ENCODE results near the gene CLIP1. TPM values are rescaled to one million over a fixed set of nuclear protein-coding genes. Genes with fewer than 3 reads are reported as not detected.
"Not testable (repeated sequence)": the region's sequence is repeated elsewhere in the genome, so short reads cannot be mapped to it uniquely, and the experiment has no call there.

CLIP1 gene
- 10 to 100 TPM; 31.7 to 43.0 (median 40.8) TPM for polyA plus RNA-seq (ENCODE audit: insufficient read length in 4 of 4)

DNA sequence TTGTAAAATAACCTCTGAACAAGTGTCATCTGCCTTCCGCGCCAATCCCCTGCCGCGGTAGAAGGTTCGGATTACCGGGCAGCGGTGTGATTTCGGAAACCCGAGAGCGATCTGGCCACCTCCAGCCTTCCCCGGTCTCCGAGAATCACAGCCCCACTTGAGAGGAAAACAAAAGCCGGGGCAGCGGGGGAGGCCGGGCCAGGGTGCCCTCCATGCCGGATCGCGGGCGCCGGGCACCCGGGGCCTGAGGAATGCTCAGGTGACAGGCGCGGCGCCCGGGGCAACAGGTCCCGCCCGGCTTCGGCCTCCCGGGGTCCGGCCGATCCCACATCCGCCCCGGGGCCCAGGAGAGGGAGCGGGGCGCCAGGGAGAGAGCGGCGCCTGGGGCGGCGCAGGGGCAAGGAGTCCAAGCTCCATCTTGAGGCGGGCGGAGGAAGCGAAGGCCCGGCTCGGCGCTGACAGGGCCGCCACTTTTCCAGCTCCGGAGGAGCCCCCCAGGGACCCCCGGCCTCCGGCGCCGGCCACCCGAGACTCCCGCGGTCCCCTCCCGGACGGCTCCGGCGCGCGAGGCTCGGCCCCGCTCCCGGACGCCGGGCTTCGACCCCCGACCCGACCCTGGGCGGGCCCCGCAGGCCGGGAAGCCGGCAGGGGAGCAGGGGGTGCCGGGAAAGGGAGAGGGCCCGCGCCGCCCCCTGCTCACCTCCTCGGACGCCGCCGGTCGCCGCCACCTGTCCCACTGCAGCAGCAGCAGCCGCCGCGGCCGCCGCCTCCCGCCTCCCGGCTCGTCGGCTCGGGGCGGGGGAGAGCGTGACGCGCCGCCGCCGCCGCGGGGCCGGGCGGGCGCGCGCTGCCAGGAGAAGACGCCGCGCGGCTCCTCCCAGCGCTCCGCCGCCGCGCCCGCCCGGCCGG lies at the start of gene CLIP1:
Gene CLIP1, minus strand, starts transcription at position 849 of the 909 bp plus-strand sequence. CDS start 42,217 bp downstream, outside the sequence.
- peak in 1 of 4 donors; percentile 38 for DNase-seq (ENCODE audit: low read depth in 4 of 4, low spot score in 3 of 4)

DNA sequence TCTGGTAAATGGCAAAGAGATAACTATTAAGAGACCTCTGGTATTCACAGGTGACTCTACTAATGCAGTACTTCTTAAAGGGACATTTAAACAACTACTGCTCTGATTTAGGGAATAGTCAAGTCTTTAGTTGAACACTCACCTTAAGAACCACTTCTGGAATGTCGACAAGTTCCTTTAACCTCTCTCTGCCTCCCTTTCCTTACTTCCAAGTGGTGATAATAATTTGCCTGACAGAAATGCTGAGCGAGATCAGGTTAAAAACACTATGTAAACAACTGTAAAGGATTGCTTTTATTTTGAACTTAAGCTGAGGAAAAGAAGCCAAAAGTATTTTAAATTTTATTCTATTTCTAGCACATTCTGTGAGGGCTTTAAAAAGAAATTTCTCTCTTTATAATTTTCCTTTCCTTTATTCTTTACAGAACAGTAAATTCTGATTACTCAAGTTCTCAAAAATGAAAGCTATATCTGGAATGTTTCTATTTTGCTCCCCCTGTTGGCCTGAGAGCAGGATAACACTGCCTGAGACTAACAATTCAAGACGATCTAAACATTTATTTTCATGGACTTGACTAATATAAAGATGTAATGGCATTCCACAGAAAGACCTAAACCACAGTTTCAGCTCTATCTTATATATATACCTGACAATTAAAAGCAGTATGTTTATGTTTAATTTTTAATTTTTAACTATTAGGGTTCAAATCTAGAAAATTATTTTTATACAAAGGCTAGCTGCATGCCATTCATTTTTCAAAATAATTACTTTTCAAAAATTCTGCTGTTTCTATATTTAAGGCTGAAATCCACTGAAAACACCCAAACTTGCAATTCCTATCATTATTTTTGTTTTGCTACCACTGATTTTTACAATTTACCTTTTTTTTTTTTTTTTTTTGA lies 49.1 kb upstream of the CLIP1 start:
- DNase-seq (ENCODE audit: low read depth in 4 of 4, low spot score in 3 of 4) = peak; percentile 29 to 50 (median 36)

DNA sequence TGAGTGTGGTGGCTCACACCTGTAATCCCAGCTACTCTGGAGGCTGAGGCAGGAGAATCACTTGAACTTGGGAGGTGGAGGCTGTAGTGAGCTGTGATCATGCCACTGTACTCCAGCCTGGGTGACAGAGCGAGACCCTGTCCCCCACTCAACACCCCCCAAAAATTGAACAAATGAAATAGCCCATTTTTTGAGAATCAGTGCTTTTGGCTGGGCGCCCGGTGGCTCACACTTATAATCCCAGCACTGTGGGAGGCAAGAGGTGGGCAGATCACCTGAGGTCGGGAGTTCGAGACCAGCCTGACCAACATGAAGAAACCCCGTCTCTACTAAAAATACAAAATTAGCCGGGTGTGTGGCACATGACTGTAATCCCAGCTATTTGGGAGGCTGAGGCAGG lies 48.1 kb upstream of the CLIP1 start:
- not testable (repeated sequence) for DNase-seq (ENCODE audit: low read depth in 4 of 4, low spot score in 3 of 4)

DNA sequence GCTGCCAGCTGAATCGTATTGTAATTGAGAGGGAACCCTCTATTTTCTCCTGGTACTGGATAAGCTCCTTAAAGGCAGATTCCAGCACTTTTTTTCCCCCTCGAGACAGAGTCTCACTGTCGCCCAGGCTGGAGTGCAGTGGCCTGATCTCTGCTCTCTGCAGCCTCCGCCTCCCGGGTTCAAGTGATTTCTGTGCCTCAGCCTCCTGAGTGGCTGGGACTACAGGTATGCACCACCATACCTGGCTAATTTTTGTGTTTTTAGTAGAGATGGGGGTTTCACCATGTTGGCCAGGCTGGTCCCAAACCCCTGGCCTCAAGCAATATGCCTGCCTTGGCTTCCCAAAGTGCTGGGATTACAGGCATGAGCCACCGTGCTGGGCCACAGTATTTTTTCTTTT lies 47.4 kb upstream of the CLIP1 start:
- not testable (repeated sequence) for DNase-seq (ENCODE audit: low read depth in 4 of 4, low spot score in 3 of 4)

DNA sequence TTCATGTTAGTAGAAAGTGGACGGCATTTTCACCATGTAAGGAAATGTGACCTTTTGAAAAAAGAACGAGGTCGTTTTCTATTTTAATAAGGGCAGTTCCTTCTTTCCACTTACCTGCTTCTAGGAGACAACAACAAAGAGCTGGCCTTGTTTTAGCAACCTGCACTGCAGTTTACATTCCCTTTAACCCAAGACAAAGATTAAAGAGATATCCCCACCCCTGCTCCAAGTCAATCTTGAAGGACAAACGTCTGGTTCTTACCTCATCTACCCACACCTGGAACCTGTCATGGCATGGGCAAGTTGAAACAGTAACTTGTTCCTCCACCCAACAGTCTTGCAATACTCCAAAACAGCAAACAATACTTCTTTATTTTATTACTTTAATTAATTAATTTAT lies 45.5 kb upstream of the CLIP1 start:
- no peak for DNase-seq (ENCODE audit: low read depth in 4 of 4, low spot score in 3 of 4)

DNA sequence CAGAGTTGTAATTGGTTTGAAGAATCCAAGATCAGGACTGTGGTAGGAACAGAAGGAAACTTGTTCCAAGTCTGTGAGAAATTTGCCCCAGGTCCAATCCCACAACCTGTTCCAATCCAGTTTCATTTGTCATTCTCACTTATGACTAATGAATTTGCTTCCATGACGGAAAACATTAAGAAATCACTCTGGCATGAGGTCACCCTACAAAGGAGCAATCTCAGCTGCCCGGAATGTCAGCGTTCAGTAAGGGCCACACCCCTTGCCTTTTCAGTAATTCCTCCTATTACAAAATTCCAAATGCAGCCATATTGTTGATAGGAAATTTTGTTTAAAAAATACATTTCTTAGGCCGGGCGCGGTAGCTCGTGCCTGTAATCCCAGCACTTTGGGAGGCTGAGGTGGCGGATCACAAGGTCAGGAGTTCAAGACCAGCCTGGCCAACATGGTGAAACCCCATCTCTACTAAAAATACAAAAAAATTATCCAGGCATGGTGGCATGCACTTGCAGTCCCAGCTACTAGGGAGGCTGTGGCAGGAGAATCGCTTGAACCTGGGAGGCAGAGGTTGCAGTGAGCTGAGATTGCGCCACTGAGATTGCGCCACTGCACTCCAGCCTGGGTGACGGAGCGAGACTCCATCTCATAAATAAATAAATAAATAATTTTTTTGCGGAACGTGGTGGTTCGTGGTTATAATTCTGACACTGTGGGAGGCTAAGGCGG lies 42.0 kb upstream of the CLIP1 start:
- not testable (repeated sequence) for DNase-seq (ENCODE audit: low read depth in 4 of 4, low spot score in 3 of 4)

DNA sequence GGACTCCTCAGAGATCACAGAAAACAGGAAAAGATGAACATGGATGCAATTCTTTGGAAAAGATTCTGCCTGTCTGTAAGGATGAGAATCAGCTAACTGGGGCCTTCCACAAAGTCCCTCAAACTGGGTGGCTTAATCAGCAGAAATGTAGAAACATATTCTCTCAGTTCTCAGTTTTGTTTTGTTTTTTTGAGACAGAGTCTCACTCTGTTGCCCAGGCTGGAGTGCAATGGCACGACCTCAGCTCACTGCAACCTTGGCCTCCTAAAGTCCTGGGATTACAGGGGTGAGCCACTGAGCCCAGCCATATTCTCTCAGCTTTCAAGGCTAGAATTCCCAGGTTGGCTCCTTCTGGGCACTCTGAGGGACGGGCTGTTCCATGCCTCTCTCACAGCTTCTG lies 38.2 kb upstream of the CLIP1 start:
- no peak for DNase-seq (ENCODE audit: low read depth in 4 of 4, low spot score in 3 of 4)

DNA sequence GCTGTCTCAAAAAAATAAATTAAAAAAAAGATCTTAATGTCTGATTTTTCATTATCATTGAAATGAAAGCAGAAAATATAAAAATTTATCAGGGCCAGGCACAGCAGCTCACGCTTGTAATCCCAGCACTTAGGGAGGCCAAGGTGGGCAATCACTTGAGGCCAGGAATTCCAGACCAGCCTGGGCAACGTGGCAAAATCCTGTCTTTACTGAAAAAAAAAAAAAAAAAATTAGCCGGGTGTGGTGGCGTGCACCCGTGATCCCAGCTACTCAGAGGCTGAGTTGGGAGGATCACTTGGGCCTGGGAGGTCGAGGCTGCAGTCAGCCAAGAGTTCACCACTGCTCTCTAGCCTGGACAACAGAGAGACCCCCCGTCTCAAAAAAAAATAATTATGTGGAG lies 37.6 kb upstream of the CLIP1 start:
- no peak for DNase-seq (ENCODE audit: low read depth in 4 of 4, low spot score in 3 of 4)

DNA sequence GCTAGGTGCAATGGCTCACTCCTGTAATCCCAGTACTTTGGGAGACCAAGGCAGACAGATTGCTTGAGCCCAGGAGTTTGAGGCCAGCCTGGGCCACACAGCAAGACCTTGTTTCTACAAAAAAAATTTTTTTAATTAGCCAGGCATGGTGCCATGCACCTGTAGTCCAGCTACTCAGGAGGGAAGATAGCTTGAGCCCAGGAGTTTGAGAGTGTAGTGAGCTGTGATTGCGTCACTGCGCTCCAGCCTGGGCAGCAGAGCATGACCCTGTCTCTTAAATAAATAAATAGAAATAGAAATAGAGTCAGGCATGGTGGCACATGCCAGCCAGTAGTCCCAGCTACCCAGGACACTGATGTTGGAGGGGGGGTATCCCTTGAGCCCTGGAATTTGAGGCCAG lies 36.7 kb upstream of the CLIP1 start:
- DNase-seq (ENCODE audit: low read depth in 4 of 4, low spot score in 3 of 4) = peak in 2 of 4 donors; percentile 6 to 11

DNA sequence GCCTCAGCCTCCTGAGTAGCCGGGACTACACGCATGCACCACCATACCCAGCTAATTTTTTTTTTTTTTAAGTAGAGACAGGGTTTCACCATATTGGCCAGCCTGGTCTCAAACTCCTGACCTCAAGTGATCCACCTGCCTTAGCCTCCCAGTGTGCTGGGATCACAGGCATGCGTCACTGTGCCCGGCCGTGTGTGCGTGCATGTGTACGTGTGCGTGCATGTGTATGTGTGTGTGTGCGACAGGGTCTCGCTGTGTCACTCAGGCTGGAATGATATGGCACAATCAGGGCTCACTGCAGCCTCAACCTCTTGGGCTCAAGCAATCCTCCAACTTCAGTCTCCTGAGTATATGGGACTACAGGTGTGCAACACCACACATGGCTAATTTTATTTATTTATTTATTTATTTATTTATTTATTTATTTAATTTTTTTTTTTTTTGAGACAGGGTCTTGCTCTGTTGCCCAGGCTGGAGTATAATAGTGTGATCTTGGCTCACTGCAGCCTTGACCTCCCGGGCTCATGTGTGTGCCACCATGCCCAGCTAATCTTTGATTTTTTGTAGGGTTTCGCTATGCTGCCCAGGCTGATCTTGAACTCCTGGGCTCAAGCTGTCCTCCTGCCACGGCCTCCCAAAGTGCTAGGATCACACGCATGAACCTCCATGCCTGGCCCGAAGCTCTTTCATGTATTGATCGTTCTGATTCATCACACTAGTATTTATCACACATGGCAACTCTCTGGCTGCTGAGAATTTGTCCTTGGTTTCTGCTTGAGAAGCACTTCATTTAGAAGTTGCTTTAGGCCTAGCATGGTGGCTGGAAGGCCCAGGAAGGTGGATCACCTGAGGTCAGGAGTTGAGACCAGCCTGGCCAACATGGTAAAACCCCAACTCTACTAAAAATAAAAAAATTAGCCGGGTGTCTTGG lies 35.9 kb upstream of the CLIP1 start:
- DNase-seq (ENCODE audit: low read depth in 4 of 4, low spot score in 3 of 4) = no peak

DNA sequence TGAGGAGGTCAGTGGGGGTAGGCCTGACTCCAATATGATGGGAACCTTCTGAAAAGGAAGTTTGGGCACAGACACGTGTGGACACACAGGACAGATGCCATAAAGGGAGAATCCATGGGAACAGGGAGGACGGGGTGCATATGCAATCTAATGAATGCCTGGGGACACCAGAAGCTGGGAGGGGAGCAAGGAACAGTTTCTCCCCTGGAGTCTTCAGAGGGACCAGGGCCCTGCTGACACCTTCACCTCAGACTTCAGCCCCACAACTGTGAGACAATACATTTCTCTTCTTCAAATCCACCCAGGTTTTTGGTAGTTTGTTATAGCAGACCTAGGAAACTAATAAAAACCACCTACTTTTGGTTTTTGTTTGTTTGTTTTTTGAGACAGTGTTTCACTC lies 35.2 kb upstream of the CLIP1 start:
- DNase-seq (ENCODE audit: low read depth in 4 of 4, low spot score in 3 of 4) = no peak

DNA sequence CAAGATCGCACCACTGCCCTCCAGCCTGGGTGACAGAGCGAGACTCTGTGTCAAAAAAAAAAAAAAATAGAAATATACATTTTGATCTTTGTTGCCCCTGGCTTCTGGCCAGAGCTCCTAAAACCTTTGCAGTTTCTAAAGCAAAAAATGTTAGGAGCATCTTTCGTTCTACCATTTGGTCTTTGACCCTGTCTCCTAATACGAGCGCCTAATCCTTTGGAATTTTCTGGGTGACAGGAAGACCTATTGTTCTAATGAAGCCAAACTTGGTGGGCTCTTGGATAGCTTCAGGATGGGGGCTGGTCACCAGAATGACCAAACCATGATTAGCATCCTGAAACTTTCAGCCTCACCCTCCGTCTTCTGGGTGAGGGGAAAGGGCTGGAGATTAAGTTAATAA lies 32.3 kb upstream of the CLIP1 start:
- no peak for DNase-seq (ENCODE audit: low read depth in 4 of 4, low spot score in 3 of 4)

DNA sequence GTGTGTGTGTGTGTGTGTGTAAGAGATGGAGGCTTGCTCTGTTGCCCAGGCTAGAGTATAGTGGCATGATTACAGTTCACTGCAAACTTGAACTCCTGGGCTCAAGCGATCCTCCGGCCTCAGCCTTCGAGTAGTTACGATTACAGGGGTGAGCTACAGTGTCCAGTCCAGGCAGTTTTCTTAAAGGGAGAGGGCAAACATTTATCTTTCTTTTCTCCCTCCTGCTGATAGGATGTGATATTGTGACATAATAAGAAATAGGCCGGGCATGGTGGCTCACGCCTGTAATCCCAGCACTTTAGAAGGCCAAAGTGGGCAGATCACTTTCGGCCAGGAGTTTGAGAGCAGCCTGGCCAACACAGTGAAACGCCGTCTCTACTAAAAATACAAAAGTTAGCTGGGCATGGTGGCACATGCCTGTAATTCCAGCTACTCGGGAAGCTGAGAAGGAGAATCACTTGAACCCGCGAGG lies 31.8 kb upstream of the CLIP1 start:
- DNase-seq (ENCODE audit: low read depth in 4 of 4, low spot score in 3 of 4) = no peak

DNA sequence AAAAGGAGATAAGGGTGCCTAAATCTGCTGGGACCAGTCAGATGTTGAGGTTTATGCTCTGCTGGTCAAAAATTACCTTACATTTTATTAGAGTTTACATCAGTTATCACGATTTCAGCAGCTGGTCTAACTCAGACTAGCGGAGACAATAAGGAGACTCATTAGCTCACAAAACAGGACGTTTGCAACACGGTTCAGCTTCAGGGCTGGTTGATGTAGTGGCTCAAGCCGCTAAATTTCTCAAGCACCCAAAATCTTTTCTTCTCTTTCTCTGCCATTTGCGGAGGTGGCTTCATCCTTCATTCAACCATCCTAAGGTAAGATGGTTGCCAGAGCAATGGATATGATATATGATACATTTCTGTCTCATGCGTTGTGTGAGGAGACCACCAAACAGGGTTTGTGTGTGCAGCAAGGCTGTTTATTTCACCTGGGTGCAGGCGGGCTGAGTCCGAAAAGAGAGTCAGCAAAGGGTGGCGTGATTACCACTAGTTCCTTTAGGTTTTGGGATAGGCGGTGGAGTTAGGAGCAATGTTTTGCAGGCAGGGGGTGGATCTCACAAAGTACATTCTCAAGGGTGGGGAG lies 30.3 kb upstream of the CLIP1 start:
- DNase-seq (ENCODE audit: low read depth in 4 of 4, low spot score in 3 of 4) = no peak

DNA sequence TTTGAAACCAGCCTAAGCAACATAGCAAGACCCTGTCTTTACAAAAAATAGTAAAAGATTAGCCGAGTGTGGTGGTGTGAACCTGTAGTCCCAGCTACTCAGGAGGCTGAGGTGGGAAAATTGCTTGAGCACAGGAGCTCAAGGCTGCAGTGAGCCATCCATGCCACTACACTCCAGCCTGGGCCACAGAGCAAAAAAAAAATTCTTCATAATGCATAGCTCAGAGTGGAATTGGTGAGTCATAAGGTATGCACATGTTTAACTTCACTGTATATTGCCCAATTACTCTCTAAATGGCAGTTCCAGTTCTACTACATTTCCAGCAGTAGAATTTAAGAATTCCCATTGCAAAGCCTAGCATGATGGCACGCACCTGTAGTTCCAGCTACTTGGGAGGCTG lies 26.8 kb upstream of the CLIP1 start:
- DNase-seq (ENCODE audit: low read depth in 4 of 4, low spot score in 3 of 4) = no peak

DNA sequence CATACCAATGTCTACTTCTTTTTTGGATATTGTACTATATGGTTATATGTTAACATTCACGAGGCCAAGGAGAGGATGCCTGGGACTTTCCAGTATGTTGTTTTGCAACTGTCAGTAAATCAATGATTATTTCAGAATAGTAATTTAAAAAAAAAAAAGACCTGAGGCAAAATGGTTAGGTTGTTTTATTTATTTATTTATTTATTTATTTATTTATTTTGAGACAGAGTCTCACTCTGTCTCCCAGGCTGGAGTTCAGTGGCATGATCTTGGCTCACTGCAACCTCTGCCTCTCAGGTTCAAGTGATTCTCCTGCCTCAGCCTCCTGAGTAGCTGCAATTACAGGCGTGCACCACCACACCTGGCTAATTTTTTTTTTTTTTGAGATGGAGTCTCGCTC lies 25.4 kb upstream of the CLIP1 start:
- DNase-seq (ENCODE audit: low read depth in 4 of 4, low spot score in 3 of 4) = not testable (repeated sequence)

DNA sequence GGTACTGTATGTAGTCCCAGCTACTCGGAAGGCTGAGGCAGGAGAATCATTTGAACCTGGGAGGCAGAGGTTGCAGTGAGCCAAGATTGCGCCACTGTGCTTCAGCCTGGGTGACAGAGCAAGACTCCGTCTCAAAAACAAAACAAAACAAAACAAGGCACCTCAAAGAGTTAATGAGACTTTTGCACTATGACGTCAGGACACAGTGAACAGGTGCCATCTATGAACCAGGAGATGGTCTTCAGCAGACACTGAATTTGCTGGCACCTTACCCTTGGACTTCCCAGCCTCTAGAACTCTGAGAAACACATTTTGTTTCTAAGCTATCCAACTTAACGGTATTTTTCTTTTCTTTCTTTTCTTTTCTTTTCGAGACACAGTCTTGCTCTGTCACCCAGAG lies 23.9 kb upstream of the CLIP1 start:
- DNase-seq (ENCODE audit: low read depth in 4 of 4, low spot score in 3 of 4) = not testable (repeated sequence)

DNA sequence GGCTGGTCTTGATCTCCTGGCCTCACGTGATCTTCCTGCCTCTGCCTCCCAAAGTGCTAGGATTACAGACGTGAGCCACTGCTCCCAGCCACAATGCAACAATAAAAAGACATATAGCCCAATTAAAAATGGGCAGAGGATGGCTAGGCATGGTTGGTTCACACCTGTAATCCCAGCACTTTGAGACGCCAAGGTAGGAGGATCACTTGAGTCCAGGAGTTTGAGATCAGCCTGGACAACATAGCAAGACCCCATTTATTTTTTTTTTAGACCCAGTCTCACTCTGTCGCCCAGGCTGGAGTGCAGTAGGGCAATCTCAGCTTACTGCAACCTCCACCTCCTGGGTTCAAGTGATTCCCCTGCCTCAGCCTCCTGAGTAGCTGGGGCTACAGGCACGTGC lies 21.6 kb upstream of the CLIP1 start:
- not testable (repeated sequence) for DNase-seq (ENCODE audit: low read depth in 4 of 4, low spot score in 3 of 4)

DNA sequence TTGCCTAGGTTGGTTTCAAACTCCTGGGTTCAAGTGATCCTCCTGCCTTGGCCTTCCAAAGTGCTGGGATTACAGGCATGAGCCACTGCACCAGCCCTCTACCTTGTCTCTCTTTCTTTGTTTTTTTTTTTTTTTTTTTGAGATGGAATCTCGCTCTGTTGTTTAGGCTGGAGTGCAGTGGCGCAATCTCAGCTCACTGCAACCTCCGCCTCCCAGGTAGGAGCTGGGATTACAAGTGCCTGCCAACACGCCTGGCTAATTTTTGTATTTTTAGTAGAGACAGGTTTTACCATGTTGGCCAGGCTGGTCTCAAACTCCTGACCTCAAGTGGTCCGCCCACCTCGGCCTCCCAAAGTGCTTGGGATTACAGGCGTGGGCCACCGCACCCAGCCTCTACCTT lies 16.4 kb upstream of the CLIP1 start:
- DNase-seq (ENCODE audit: low read depth in 4 of 4, low spot score in 3 of 4) = not testable (repeated sequence)

All from left renal pelvis (tissue), 4 donors.